Transverse colon (tissue), 4 donors: Measurements from ENCODE around the gene NCBP3. TPM values are rescaled to one million over a fixed set of nuclear protein-coding genes. Genes with fewer than 3 reads are reported as not detected.

ENCODE experiments used
- DNase-seq: peaks from one replicate; pipeline ENCODE4 v3.0.0-alpha.2; 2019
- H3K27ac ChIP-seq, 4 donors: fragments of 200-600 bp; sonication (generic); 2 replicates each; pipeline ENCODE4 v1.5.1; 2016 to 2018; ENCODE audit warnings: inconsistent platforms in 4 of 4
- H3K27me3 ChIP-seq: fragments of 200-600 bp; sonication (generic); 2 replicates; pipeline ENCODE4 v1.5.1; 2017; ENCODE audit warnings: inconsistent platforms
- H3K36me3 ChIP-seq, 4 donors: fragments of 200-600 bp; sonication (generic); 2 replicates each; pipeline ENCODE4 v1.5.1; 2017 to 2019; ENCODE audit warnings: inconsistent platforms in 4 of 4
- H3K4me1 ChIP-seq, 4 donors: fragments of 200-600 bp; sonication (generic); 2 replicates each; pipeline ENCODE4 v1.5.1; 2017 to 2020; ENCODE audit warnings: inconsistent platforms in 4 of 4
- H3K4me3 ChIP-seq, 4 donors: fragments of 200-600 bp; sonication (generic); 1 replicate in 1 of 4; 2 replicates in 3 of 4; pipeline versions ENCODE4 v1.5.1 to v1.6.1; 2017 to 2019; ENCODE audit warnings: inconsistent platforms in 4 of 4
- H3K9me3 ChIP-seq, 2 donors: fragments of 200-600 bp; sonication (generic); 2 replicates each; pipeline ENCODE4 v1.5.1; 2017 to 2019; ENCODE audit warnings: inconsistent platforms in 2 of 2
- CTCF ChIP-seq, 5 experiments: fragments of 200-600 bp in 3 of 5; fragments of 450-650 bp in 2 of 5; sonication (generic) in 3 of 5; IDR thresholded peaks; 1 replicate in 2 of 5; 2 replicates in 3 of 5; pipeline ENCODE4 v1.5.1; 2016 to 2017; ENCODE audit warnings: antibody characterized with exemption in 5 of 5, inconsistent platforms in 3 of 5, mild to moderate bottlenecking in 2 of 5, moderate library complexity in 1 of 5
- EP300 ChIP-seq: sonication (generic); formaldehyde crosslinking; IDR thresholded peaks from one replicate; pipeline ENCODE4 v1.6.1; 2017; ENCODE audit warnings: antibody characterized with exemption, low read depth
- POLR2A ChIP-seq: fragments of 450-650 bp; IDR thresholded peaks from one replicate; pipeline ENCODE4 v1.6.1; 2016; ENCODE audit warnings: antibody characterized with exemption, mild to moderate bottlenecking, moderate library complexity
- POLR2AphosphoS5 ChIP-seq, 3 donors: sonication (generic); formaldehyde crosslinking; IDR thresholded peaks; one replicate each; pipeline ENCODE4 v1.6.1; 2016; ENCODE audit warnings: antibody characterized with exemption in 3 of 3
- WGBS, 2 donors: methylation state at CpG; one replicate each; pipeline ENCODE4 v1.1.5; 2018; ENCODE audit warnings: low coverage in 1 of 2; 5-methylcytosine and 5-hydroxymethylcytosine counted together
- in situ Hi-C, 4 donors: fragments of 200-750 bp; cut with MboI; loops; one replicate each; pipeline versions ENCODE4 v1.15.0 to v1.15.1; 2017; ENCODE audit warnings: low sequenced_read_pairs in 3 of 4, low pct_ligation_motif_present in 1 of 4, low pct_unique_long_range_greater_than_20kb in 1 of 4
- intact Hi-C: fragments of 100-400 bp; cut with DNase I; formaldehyde crosslinking; loops from one replicate; pipeline ENCODE4 v1.15.1; 2023; ENCODE audit warnings: low total_unique reads
- total RNA-seq, 4 donors: library from RNA; depleted of rRNA; stranded (reverse); fragments of >200 nt; gene quantifications; one replicate each; pipeline ENCODE4 v1.1.0, GENCODE V29; 2016

Gene NCBP3
- total RNA-seq, 4 donors from 2014 or later = 28.9 to 55.6 (median 45.8) TPM

- TF ChIP-seq EP300 (no peak), CTCF (IDR thresholded peaks at IDR 0.05) (no peak), POLR2AphosphoS5 (IDR thresholded peaks at IDR 0.05) (no peak), POLR2A (no peak)
- in situ Hi-C loops (no loop called here), intact Hi-C loops (no loop called here)
- H3K27ac ChIP-seq = no peak overlapping the region
- H3K36me3 ChIP-seq = no peaks in the 10 kb centered on the region
- H3K4me1 ChIP-seq = peaks cover 0 to 2% (median 0%) of the 10 kb centered on the region in 4 donors
- no peak overlapping the region for H3K4me3 ChIP-seq
- DNase-seq = no peak
- WGBS, 2 donors = 86 to 94% methylated on average over 8 to 24 of the region's 24 CpGs
- H3K9me3 ChIP-seq = no peaks in the 10 kb centered on the region
- H3K27me3 ChIP-seq = no peaks in the 10 kb centered on the region
Measured at GRCh38 chr17:3851461-3852100, 5.5 kb upstream of the NCBP3 start.

- 74 to 85% methylated on average over 3 to 9 of the region's 9 CpGs for WGBS, 2 donors
- Histone ChIP-seq H3K27me3 (no peaks in the 10 kb centered on the region), H3K9me3 (no peaks in the 10 kb centered on the region), H3K4me1 (peaks cover 0 to 24% (median 13%) of the 10 kb centered on the region in 4 donors), H3K4me3 (no peak overlapping the region), H3K36me3 (no peaks in the 10 kb centered on the region), H3K27ac (no peak overlapping the region)
- DNase-seq = no peak
- intact Hi-C loops (no loop called here), in situ Hi-C loops (loop anchor here in 2 of 4 donors (25.0 kb wide), 1 partner anchor 111 kb away; no protein-coding TSS in a partner anchor)
- TF ChIP-seq POLR2A = no peak
- TF ChIP-seq CTCF (IDR thresholded peaks at IDR 0.05) = no peak
- no peak for TF ChIP-seq EP300
- TF ChIP-seq POLR2AphosphoS5 (IDR thresholded peaks at IDR 0.05) = no peak
Measured at GRCh38 chr17:3848229-3848835, 2.3 kb upstream of the NCBP3 start.

- Histone ChIP-seq H3K9me3 (no peaks in the 10 kb centered on the region), H3K27me3 (no peaks in the 10 kb centered on the region), H3K4me1 (peaks cover 0 to 25% (median 13%) of the 10 kb centered on the region in 4 donors), H3K4me3 (no peak overlapping the region), H3K27ac (no peak overlapping the region), H3K36me3 (no peaks in the 10 kb centered on the region)
- in situ Hi-C loops (loop anchor here in 2 of 4 donors (25.0 kb wide), 1 partner anchor 110 kb away; no protein-coding TSS in a partner anchor), intact Hi-C loops (no loop called here)
- 93% methylated on average over 9 of the region's 9 CpGs; no CpG with 5 or more reads in 1 of the 2 donors for WGBS, 2 donors
- DNase-seq = no peak
- TF ChIP-seq POLR2A = no peak
- no peak for TF ChIP-seq EP300
- TF ChIP-seq POLR2AphosphoS5 (IDR thresholded peaks at IDR 0.05) = no peak
- TF ChIP-seq CTCF (IDR thresholded peaks at IDR 0.05) = no peak
Measured at GRCh38 chr17:3847165-3847670, 1.2 kb upstream of the NCBP3 start.

- no peak for DNase-seq
- Histone ChIP-seq H3K4me3 (peak overlapping the region in 2 of 4 donors; percentile 82 to 99), H3K36me3 (no peaks in the 10 kb centered on the region), H3K4me1 (peaks cover 0 to 25% (median 13%) of the 10 kb centered on the region in 4 donors), H3K27me3 (no peaks in the 10 kb centered on the region), H3K9me3 (no peaks in the 10 kb centered on the region), H3K27ac (peak overlapping the region in 2 of 4 donors; percentile 95 to 97)
- in situ Hi-C loops (loop anchor here in 2 of 4 donors (25.0 kb wide), 1 partner anchor 109 kb away; no protein-coding TSS in a partner anchor), intact Hi-C loops (no loop called here)
- TF ChIP-seq CTCF (IDR thresholded peaks at IDR 0.05) = no peak
- no peak for TF ChIP-seq POLR2A
- WGBS, 2 donors = 46 to 68% methylated on average over 11 to 17 of the region's 17 CpGs
Measured at GRCh38 chr17:3846437-3847164, 555 bp upstream of the NCBP3 start.
